Left lobe of liver (tissue), 2 donors: ENCODE results near the gene UTS2R. TPM values are rescaled to one million over a fixed set of nuclear protein-coding genes. Genes with fewer than 3 reads are reported as not detected.
A peak's percentile ranks its signal among the peaks of the same experiment; 100 is the strongest.

Experiments
- ATAC-seq: fragments of 200-7000 bp; cut with Tn5 transposase; one replicate; pipeline ENCODE4 v1.9.1; 2020; ENCODE audit warnings: mild to moderate bottlenecking, moderate library complexity
- DNase-seq: peaks from one replicate; pipeline ENCODE4 v3.0.0-alpha.2; 2020; ENCODE audit warnings: low spot score
- total RNA-seq: library from RNA; stranded (reverse); gene quantifications from one replicate; pipeline ENCODE4 v1.2.1, GENCODE V29; 2021
- donor health status: DM: no; HTN: no; CAD: no; lungs with moderate emphysema.
- donor health status: DM: no; HTN: yes; CAD: no.

Gene UTS2R
- total RNA-seq = not detected

- ATAC-seq (no peak), DNase-seq (no peak)
Measured at GRCh38 chr17:82371333-82372248, at the start of gene UTS2R. Gene UTS2R (plus strand): TSS chr17:82371765. CDS start chr17:82374325, 2,560 bp downstream.

- ATAC-seq (no peak), DNase-seq (no peak)
Measured at GRCh38 chr17:82321947-82322466, 49.6 kb upstream of the UTS2R start.

- ATAC-seq (no peak), DNase-seq (no peak)
Measured at GRCh38 chr17:82322526-82323453, 48.8 kb upstream of the UTS2R start.

- no peak for ATAC-seq
- DNase-seq = no peak
Measured at GRCh38 chr17:82323514-82324234, 47.9 kb upstream of the UTS2R start.

GRCh38 chr17:82324566-82325285 lies 46.8 kb upstream of the UTS2R start:
- no peak for DNase-seq
- no peak for ATAC-seq

- ATAC-seq (peak; percentile 19), DNase-seq (peak; percentile 72)
Measured at GRCh38 chr17:82325286-82326180, 46.0 kb upstream of the UTS2R start.

GRCh38 chr17:82327289-82327688 lies 44.3 kb upstream of the UTS2R start:
- DNase-seq (no peak), ATAC-seq (no peak)

GRCh38 chr17:82327757-82328140 lies 43.8 kb upstream of the UTS2R start:
- DNase-seq = no peak
- no peak for ATAC-seq

GRCh38 chr17:82328141-82328993 lies 43.2 kb upstream of the UTS2R start:
- ATAC-seq (peak; percentile 77), DNase-seq (peak; percentile 99)

GRCh38 chr17:82328994-82329507 lies 42.5 kb upstream of the UTS2R start:
- ATAC-seq (no peak), DNase-seq (no peak)

GRCh38 chr17:82329683-82330321 lies 41.8 kb upstream of the UTS2R start:
- DNase-seq (peak; percentile 44), ATAC-seq (no peak)

GRCh38 chr17:82330322-82331239 lies 41.0 kb upstream of the UTS2R start:
- DNase-seq (peak; percentile 54), ATAC-seq (no peak)

GRCh38 chr17:82331345-82331939 lies 40.1 kb upstream of the UTS2R start:
- no peak for DNase-seq
- ATAC-seq = no peak

GRCh38 chr17:82332669-82333278 lies 38.8 kb upstream of the UTS2R start:
- ATAC-seq (no peak), DNase-seq (no peak)
